Mesenchymal stem cell (in vitro differentiated cells and primary cell): ENCODE measurements around the gene PLXNB2.
A peak's percentile ranks its signal among the peaks of the same experiment; 100 is the strongest.

ENCODE experiments used
- DNase-seq: peaks from one replicate; pipeline ENCODE4 v3.0.0-alpha.2; 2013
- H2AFZ ChIP-seq: one replicate; pipeline ENCODE4 v1.6.1; 2013; ENCODE audit warnings: low read depth, mild to moderate bottlenecking, control low read depth, inconsistent platforms, low read length, moderate library complexity
- H2AK5ac ChIP-seq: 2 replicates; pipeline ENCODE4 v1.6.1; 2013; ENCODE audit warnings: low read length, moderate library complexity, mild to moderate bottlenecking, inconsistent platforms; ENCODE audit not compliant: severe bottlenecking
- H2BK120ac ChIP-seq: one replicate; pipeline ENCODE4 v1.6.1; 2013; ENCODE audit warnings: low read depth, mild to moderate bottlenecking, inconsistent platforms, low read length, moderate library complexity
- H2BK12ac ChIP-seq, 2 experiments: one replicate each; pipeline ENCODE4 v1.6.1; 2013; ENCODE audit warnings: inconsistent platforms in 2 of 2, low read length in 2 of 2, mild to moderate bottlenecking in 2 of 2, moderate library complexity in 2 of 2, control low read depth in 1 of 2
- H2BK15ac ChIP-seq: one replicate; pipeline ENCODE4 v1.6.1; 2013; ENCODE audit warnings: mild to moderate bottlenecking, low read depth, inconsistent platforms; ENCODE audit not compliant: poor library complexity, severe bottlenecking
- H2BK5ac ChIP-seq: 2 replicates; pipeline ENCODE4 v1.6.1; 2013; ENCODE audit warnings: low read depth, mild to moderate bottlenecking, low read length, control low read depth, inconsistent platforms; ENCODE audit not compliant: poor library complexity, severe bottlenecking
- H3K14ac ChIP-seq, 2 experiments: one replicate each; pipeline ENCODE4 v1.6.1; 2013; ENCODE audit warnings: inconsistent platforms in 2 of 2, low read length in 2 of 2, control low read depth in 1 of 2, mild to moderate bottlenecking in 1 of 2, moderate library complexity in 1 of 2
- H3K18ac ChIP-seq, 2 experiments: one replicate each; pipeline ENCODE4 v1.6.1; 2013; ENCODE audit warnings: inconsistent platforms in 2 of 2, low read length in 2 of 2, control low read depth in 1 of 2, low read depth in 1 of 2, mild to moderate bottlenecking in 1 of 2
- H3K23ac ChIP-seq, 2 experiments: one replicate each; pipeline ENCODE4 v1.6.1; 2013; ENCODE audit warnings: inconsistent platforms in 2 of 2, low read length in 2 of 2, mild to moderate bottlenecking in 2 of 2, moderate library complexity in 2 of 2, control low read depth in 1 of 2
- H3K27ac ChIP-seq: 2 replicates; pipeline ENCODE4 v1.5.1; 2013; ENCODE audit warnings: mild to moderate bottlenecking, moderate library complexity, low read length, control low read depth, inconsistent platforms; ENCODE audit not compliant: poor library complexity, severe bottlenecking
- H3K27me3 ChIP-seq, 2 experiments: 2 replicates each; pipeline versions ENCODE4 v1.6.1 to v1.7.0; 2013; ENCODE audit warnings: low read length in 2 of 2, mild to moderate bottlenecking in 2 of 2, moderate library complexity in 2 of 2, control low read depth in 1 of 2, inconsistent platforms in 1 of 2; ENCODE audit not compliant: control insufficient read depth in 1 of 2, insufficient read depth in 1 of 2
- H3K36me3 ChIP-seq, 2 experiments: 2 replicates each; pipeline versions ENCODE4 v1.6.1 to v1.7.0; 2013; ENCODE audit warnings: low read length in 2 of 2, control low read depth in 1 of 2, inconsistent platforms in 1 of 2, low read depth in 1 of 2, mild to moderate bottlenecking in 1 of 2; ENCODE audit not compliant: insufficient read depth in 2 of 2, control insufficient read depth in 1 of 2
- H3K4ac ChIP-seq, 2 experiments: one replicate each; pipeline ENCODE4 v1.6.1; 2013; ENCODE audit warnings: inconsistent platforms in 2 of 2, low read length in 2 of 2, mild to moderate bottlenecking in 2 of 2, moderate library complexity in 2 of 2, control low read depth in 1 of 2, low read depth in 1 of 2
- H3K4me1 ChIP-seq: 2 replicates; pipeline ENCODE4 v1.6.1; 2013; ENCODE audit warnings: low read depth, low read length, control low read depth; ENCODE audit not compliant: control insufficient read depth, insufficient read depth
- H3K4me2 ChIP-seq: 2 replicates; pipeline ENCODE4 v1.6.1; 2013; ENCODE audit warnings: low read length, mild to moderate bottlenecking, inconsistent platforms; ENCODE audit not compliant: poor library complexity, severe bottlenecking
- H3K4me3 ChIP-seq, 2 experiments: 2 replicates each; pipeline versions ENCODE4 v1.5.1 to v1.7.0; 2013; ENCODE audit warnings: low read length in 2 of 2, mild to moderate bottlenecking in 2 of 2, control low read depth in 1 of 2, low read depth in 1 of 2; ENCODE audit not compliant: insufficient read depth in 1 of 2
- H3K79me1 ChIP-seq: replicated peaks from 2 replicates; pipeline ENCODE4 v1.6.1; 2013; ENCODE audit warnings: mild to moderate bottlenecking, control low read depth, low read length, inconsistent platforms; ENCODE audit not compliant: poor library complexity, severe bottlenecking
- H3K9ac ChIP-seq: 2 replicates; pipeline ENCODE4 v1.7.0; 2013; ENCODE audit warnings: mild to moderate bottlenecking, low read length, moderate library complexity
- H3K9me3 ChIP-seq: 2 replicates; pipeline ENCODE4 v1.7.0; 2013; ENCODE audit warnings: mild to moderate bottlenecking, low read length; ENCODE audit not compliant: control insufficient read depth
- H4K8ac ChIP-seq: one replicate; pipeline ENCODE4 v1.6.1; 2013; ENCODE audit warnings: inconsistent platforms, mild to moderate bottlenecking, low read length, moderate library complexity
- H4K91ac ChIP-seq: one replicate; pipeline ENCODE4 v1.6.1; 2013; ENCODE audit warnings: mild to moderate bottlenecking, low read length, inconsistent platforms
- WGBS: methylation state at CpG from one replicate; pipeline ENCODE4 v1.1.7; 2013; ENCODE audit warnings: mixed read lengths; 5-methylcytosine and 5-hydroxymethylcytosine counted together

PLXNB2 gene

GRCh38 chr22:50303848-50304527 lies 3.5 kb downstream of the PLXNB2 start:
- peak overlapping the region; percentile 80 for H4K91ac ChIP-seq
- H2BK12ac ChIP-seq, result peak overlapping the region; percentile 64 to 79
- 63% methylated on average over 11 of the region's 11 CpGs for WGBS
- peak overlapping the region; percentile 5 to 47 for H3K14ac ChIP-seq
- peak overlapping the region; percentile 98 for H2BK15ac ChIP-seq
- H3K4me3 ChIP-seq, result peak overlapping the region in 1 of 2 experiments; percentile 3
- peak overlapping the region; percentile 79 for H2AK5ac ChIP-seq
- H3K4ac ChIP-seq, result peak overlapping the region; percentile 75 to 86
- H3K9me3 ChIP-seq, result no peaks in the 10 kb centered on the region
- DNase-seq, result no peak
- H3K4me2 ChIP-seq, result peak overlapping the region; percentile 56
- H3K23ac ChIP-seq, result peak overlapping the region in 1 of 2 experiments; percentile 19
- H3K4me1 ChIP-seq, result peaks cover 78% of the 10 kb centered on the region
- peak overlapping the region; percentile 92 for H3K27ac ChIP-seq
- H3K18ac ChIP-seq, result peak overlapping the region; percentile 78 to 83
- H4K8ac ChIP-seq, result peak overlapping the region; percentile 88
- H3K27me3 ChIP-seq, result no peaks in the 10 kb centered on the region
- no peak overlapping the region for H2AFZ ChIP-seq
- H3K36me3 ChIP-seq, result peaks cover 8 to 57% of the 10 kb centered on the region in 2 experiments
- peak overlapping the region; percentile 71 for H2BK5ac ChIP-seq
- peak overlapping the region; percentile 37 for H3K9ac ChIP-seq
- peak overlapping the region; percentile 96 for H2BK120ac ChIP-seq
- H3K79me1 ChIP-seq, result no peaks in the 10 kb centered on the region

GRCh38 chr22:50303515-50303847 lies 4.0 kb downstream of the PLXNB2 start:
- Histone ChIP-seq H3K4me3 (no peak overlapping the region), H3K4me1 (peaks cover 78% of the 10 kb centered on the region), H3K4ac (peak overlapping the region; percentile 56 to 86), H2BK15ac (no peak overlapping the region), H3K18ac (peak overlapping the region; percentile 35 to 78), H3K9ac (peak overlapping the region; percentile 37), H3K4me2 (peak overlapping the region; percentile 46), H4K91ac (peak overlapping the region; percentile 80), H3K36me3 (peaks cover 8 to 60% of the 10 kb centered on the region in 2 experiments), H4K8ac (no peak overlapping the region), H3K9me3 (no peaks in the 10 kb centered on the region), H3K27me3 (no peaks in the 10 kb centered on the region), H3K23ac (no peak overlapping the region), H2BK120ac (peak overlapping the region; percentile 54), H3K79me1 (no peaks in the 10 kb centered on the region), H3K27ac (peak overlapping the region; percentile 92), H2AFZ (no peak overlapping the region), H3K14ac (peak overlapping the region; percentile 5 to 47), H2BK12ac (peak overlapping the region in 1 of 2 experiments; percentile 24), H2BK5ac (no peak overlapping the region), H2AK5ac (peak overlapping the region; percentile 72)
- 90% methylated on average over 7 of the region's 7 CpGs for WGBS
- no peak for DNase-seq

DNA sequence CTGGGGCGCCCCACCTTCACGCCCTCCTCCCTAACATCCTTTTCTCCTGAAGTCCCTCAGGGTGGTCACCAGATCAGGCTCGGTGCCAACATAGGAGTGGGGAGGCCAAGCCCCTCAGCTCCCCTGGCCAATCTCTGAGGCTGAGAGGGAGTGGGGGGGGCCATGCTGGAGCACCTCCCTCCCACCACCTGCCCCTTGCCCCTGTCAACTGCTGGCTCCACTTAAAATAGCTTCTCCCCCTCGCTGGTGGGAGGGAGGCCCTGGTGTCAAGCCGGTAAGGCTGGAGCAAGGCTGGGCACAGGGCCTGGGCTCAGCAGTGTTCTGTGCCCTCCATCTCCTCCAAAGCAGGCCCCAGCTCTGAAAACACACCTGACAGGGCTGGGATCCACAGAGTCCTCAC lies 4.9 kb downstream of the PLXNB2 start:
- Histone ChIP-seq H2BK120ac (no peak overlapping the region), H4K8ac (peak overlapping the region; percentile 59), H2AFZ (no peak overlapping the region), H3K4me1 (peaks cover 79% of the 10 kb centered on the region), H2BK5ac (no peak overlapping the region), H3K79me1 (no peaks in the 10 kb centered on the region), H3K36me3 (peaks cover 8 to 66% of the 10 kb centered on the region in 2 experiments), H4K91ac (peak overlapping the region; percentile 34), H3K4me2 (no peak overlapping the region), H3K4ac (peak overlapping the region in 1 of 2 experiments; percentile 25), H3K23ac (no peak overlapping the region), H2BK15ac (no peak overlapping the region), H3K9ac (peak overlapping the region; percentile 38), H2AK5ac (no peak overlapping the region), H3K4me3 (no peak overlapping the region), H3K14ac (peak overlapping the region in 1 of 2 experiments; percentile 31), H3K27ac (peak overlapping the region; percentile 12), H3K18ac (peak overlapping the region in 1 of 2 experiments; percentile 42), H3K27me3 (no peaks in the 10 kb centered on the region), H3K9me3 (no peaks in the 10 kb centered on the region), H2BK12ac (no peak overlapping the region)
- WGBS, result 67% methylated on average over 2 of the region's 5 CpGs
- no peak for DNase-seq

DNA sequence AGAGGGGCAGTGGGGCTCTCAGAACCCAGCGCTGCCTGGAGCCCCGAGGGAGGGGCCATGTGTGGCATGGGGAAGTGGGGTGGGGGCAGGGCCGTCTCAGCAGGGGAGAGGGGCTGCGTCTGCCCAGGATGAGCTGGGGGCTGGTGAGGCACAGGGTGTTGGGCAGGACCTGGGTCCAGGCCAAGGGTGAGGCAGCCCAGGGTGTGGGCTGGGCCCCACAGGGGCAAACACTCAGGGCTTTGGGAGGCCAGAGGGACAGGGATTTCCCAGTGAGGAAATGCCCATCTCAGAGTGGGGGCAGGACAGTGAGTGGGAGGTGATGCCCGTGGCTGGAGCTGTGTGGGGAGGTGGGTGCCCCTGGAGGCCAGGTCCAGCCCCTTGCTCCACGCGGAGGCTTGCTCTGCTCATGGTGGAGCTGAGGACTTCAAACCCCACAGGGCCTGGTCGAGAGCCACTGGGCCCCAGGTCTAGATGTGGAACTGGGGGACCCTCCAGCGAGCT lies 5.4 kb downstream of the PLXNB2 start:
- Histone ChIP-seq H3K9ac (peak overlapping the region; percentile 38), H2BK12ac (peak overlapping the region in 1 of 2 experiments; percentile 74), H2BK5ac (no peak overlapping the region), H3K79me1 (no peaks in the 10 kb centered on the region), H4K8ac (peak overlapping the region; percentile 27), H3K4me3 (no peak overlapping the region), H3K27me3 (no peaks in the 10 kb centered on the region), H3K4me1 (peaks cover 83% of the 10 kb centered on the region), H3K18ac (peak overlapping the region; percentile 11 to 84), H2AK5ac (peak overlapping the region; percentile 63), H3K4me2 (no peak overlapping the region), H3K14ac (peak overlapping the region in 1 of 2 experiments; percentile 66), H4K91ac (peak overlapping the region; percentile 34), H3K4ac (peak overlapping the region in 1 of 2 experiments; percentile 83), H3K36me3 (peaks cover 8 to 69% of the 10 kb centered on the region in 2 experiments), H3K27ac (peak overlapping the region; percentile 12), H3K23ac (no peak overlapping the region), H2BK120ac (no peak overlapping the region), H2BK15ac (peak overlapping the region; percentile 30), H3K9me3 (no peaks in the 10 kb centered on the region), H2AFZ (no peak overlapping the region)
- peak; percentile 56 for DNase-seq
- 84% methylated on average over 8 of the region's 9 CpGs for WGBS
